SKM-1 treated with dmso at 0.1 percent for 144 hours (cell line): ENCODE results near the gene PRKG1.
"Not testable (repeated sequence)": the region's sequence is repeated elsewhere in the genome, so short reads cannot be mapped to it uniquely, and the experiment has no call there.

ENCODE experiments used
- DNase-seq: peaks from one replicate; lab custom pipeline; 2025; ENCODE audit not compliant: unreplicated experiment; lab: John Stamatoyannopoulos, UW

Gene PRKG1

DNA sequence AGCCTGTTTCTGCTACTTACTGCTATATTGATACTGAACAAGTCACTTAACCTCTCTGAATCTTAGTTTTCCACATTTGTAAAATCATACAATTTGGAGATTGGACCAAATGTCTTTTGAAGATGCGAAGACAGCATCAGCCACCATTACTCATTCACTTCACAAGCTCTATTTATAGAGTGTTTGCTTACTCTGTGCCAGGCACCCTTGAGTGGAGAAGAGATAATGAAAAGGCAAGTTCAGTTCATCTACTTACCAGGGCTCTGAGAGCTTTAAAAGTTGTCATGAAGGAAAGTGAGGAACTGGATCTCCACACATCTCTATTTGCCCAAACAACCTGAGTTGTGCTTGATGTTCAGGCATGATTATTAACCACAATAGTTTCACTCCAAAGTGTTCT, 347.6 kb downstream of the PRKG1 start:
- no peak for DNase-seq

DNA sequence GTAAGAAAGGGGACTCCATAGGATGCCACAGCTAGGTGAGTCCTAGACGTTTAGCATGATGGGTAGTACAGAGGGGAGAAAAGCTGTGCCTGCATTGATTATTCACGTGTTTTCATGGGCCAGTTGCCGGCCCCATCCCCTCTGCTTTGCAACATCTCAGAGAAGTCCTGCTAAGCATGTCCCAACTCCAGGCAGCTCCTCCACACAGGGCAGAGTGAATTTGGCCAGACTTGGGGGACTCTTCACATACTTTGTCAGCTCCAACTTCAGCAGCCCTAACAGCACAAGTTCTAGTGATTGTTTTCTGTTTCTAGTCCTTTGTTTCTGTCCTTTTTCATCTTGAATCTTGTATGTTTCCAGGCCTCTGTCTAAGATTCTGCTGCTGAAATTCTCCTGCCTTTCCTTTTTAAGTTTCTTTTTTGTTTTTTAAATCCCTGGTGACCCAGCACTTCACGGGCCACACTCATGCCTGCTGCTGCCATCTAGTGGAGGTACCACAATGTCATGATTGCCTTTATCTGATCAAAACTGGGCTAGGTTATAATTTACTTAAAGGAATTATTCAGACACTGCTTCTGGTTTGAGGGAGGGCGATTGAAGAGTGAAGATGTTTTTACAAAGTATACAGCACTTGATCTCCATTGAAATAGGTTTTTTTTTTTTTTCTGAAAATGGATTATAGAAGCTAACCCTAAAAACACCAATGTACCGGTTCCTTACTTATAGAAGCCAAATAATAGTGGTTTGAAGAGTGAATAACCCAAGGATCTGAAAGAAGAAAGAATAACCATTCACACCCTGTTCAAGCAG, 348.2 kb downstream of the PRKG1 start:
- peak; percentile 31 for DNase-seq

DNA sequence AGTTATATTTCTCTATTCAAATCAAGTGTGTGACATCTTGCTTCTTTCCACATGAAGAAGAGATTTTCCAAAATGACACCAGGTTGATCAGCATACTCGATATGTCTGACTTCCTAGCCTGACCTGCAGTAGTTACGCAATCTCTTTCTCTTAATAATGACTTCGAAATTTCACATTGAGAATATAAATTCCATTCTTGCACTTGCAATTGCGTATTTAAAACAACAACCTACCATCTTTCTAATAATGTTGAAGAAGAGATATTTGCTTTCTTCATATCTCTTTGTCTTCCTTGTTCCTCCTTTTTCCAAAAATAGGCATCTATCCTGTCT, 348.8 kb downstream of the PRKG1 start:
- DNase-seq: no peak

DNA sequence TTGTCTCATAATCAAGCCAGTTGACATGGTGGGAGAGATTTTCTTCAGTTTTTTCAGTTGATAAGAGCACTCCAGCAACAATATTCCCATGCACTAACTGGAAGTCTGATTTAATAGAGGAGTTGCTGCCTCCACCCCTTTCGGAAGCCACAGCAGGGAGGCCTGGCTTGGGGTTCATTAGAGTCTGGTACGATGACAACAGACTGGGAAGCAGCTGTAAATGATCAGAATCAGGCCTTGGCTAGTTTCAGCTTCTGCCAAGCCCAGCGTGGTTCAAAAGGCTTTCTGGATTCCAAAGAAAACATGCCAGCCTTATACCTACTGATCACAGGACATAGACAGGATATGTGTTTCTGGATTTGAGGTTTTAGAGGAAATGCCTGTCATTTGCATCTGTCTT, 351.1 kb downstream of the PRKG1 start:
- no peak for DNase-seq

DNA sequence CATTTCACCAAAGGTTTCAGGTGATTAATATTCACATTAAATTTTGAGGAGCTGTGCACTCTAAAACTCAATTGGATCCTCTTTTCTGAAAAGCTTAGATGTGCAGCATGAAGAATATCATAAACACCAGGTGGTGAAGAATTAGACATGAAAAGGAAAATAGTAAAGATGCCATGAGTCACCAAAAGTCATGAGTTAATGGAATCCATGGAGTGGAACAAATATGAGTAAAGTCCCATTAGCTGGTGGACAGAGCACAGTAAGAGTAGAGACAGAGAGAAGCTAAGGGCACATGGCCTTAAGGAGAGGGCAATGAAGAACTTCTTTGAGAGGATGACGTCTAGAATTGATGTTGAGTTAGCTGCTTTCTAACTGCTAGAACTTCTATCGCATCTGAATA, 353.5 kb downstream of the PRKG1 start:
- DNase-seq: no peak

DNA sequence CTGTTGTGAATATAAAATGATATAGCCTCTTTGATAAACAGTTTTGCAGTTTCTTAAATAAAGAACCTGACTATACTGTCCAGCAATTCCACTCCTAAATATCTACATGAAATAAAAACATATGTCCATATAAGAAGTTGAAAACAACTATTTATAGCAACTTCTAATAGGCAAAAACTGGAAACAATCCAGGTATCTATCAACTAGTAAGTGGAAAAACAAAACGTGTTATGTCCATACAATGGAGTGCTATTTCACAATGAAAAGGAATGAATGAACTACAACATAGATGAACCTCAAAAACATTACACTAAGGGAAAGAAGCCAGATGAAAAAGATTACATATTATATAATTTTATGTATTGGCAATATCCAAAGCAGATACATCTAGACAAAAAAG, 356.2 kb downstream of the PRKG1 start:
- DNase-seq: no peak

DNA sequence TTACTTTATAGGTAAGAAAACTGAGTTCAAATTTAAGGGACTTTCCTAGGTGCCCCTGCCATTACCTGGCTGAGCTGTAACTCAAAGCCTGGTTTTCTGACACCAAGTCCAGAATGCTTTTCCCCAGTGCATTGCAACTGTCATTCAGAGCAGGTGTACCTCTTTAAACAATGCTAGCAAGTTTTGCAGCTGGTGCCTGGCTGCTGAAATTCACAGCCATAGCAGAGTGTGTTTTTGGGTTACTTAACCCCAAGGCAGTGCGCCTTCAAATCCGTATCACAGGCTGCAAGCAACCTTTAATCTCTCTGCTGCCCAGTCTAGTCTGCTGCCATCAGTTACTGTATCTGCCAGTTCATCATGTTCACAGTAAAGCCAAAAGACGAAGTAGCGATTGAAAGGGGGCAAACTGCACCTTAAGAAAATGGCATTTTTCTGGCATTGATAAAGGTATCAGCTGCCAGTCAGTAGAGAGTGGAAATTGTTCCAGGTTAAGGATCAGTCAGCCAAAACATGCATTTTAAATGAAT, 359.7 kb downstream of the PRKG1 start:
- DNase-seq: no peak

DNA sequence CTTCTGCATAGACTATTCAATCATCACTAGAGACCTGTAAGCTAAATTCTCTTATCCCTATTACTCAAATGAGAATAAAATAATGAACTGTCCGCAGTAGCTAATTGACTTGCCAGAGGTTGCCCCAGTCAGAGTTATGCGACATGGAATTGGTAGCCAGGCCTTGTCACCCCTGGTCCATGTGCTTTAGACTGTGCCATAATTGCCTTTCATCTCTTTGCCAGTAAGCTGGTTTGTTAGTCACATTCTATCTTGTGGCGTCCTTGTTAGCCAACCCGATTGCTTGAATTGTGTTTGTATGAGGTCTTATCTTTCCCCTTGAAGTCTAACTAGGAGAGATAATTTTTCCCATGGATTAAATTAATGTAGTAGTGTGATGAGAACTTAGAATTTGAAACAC, 362.5 kb downstream of the PRKG1 start:
- no peak for DNase-seq

DNA sequence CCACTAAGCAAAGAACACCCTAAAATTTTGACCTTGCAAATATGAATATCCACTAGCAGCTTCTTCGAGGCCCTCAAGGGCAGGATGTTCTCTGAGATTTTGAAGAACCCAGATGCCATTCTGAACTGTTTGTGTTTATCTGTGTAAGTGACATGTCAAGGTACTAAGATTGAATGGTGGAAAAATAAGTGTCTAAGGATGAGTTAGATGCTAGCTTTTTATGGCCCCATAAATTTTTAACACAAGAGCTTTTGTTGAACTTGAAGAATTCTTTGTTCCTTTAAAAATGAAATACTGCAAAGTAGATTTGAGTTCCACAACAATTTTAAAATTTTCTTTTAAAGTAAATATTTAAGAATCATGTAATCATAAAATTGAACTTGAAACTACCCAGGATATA, 365.4 kb downstream of the PRKG1 start:
- DNase-seq: no peak

DNA sequence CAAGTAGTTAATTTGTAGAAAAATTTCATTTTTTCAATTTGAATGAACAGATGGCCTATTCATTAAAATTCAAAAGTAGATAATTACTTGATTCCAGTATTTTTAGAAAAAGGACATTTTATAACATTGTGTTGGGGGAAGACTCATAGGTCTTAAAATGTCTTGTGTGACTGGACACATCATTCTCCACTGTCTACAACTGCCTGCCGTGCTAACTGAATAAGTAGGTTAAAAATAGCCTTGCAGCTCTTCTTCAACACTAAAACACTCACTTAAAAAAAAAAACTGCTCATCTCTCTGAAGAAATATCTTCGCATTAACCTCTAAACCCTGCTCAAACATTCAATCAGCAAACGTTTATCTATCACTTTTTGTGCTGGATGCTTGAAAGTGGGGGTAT, 371.3 kb downstream of the PRKG1 start:
- no peak for DNase-seq

DNA sequence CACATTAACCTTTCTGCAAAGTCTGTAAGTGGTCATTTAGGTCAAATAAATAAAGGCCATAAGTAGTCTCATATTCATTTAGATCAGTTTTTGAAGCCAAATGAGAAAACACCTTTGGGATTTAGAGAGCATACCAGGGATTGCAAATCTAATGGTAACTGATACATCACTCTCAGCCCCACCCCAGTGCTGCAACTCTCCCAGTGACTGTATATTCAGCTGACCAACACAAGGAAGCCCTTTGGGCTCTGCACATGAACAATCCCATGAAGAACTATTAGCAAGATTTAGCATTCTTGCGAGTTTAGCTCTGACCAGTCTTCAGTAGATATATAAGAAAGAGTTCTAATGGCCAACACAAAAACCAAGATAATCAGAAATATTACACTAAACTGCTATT, 372.8 kb downstream of the PRKG1 start:
- DNase-seq: no peak

DNA sequence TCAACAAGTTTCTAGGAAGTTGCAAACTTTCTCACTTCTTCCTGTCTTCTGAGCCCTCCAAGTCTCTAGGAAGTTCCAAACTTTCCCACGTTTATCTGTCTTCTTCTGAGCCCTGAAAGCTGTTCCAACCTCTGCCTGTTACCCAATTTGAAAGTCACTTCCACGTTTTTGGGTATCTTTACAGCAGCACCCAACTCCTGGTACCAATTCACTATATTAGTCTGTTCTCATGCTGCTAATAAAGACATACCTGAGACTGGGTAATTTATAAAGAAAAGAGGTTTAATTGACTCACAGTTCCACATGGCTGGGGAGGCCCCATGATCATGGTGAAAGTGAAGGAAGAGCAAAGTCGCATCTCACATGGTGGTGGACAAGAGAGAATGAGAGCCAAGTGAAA, 381.5 kb downstream of the PRKG1 start:
- not testable (repeated sequence) for DNase-seq

DNA sequence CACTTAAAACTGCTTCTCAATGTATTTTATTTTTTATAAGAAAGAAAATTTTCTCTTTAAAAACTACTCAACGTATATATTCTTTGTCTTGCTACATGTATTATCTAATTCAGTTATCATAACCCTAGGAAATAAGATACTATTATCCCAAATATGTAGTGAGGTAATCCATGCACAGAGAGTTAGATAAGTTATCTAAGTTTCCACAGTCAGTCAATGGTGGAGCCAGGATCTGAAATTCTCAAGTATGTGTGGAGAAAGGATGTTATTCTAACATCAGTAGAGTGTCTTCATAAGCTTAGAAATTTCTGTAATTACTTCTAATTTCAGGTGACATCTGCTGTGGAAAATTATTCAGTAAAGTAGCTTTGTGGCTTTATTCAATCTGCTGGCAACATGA, 385.2 kb downstream of the PRKG1 start:
- no peak for DNase-seq

DNA sequence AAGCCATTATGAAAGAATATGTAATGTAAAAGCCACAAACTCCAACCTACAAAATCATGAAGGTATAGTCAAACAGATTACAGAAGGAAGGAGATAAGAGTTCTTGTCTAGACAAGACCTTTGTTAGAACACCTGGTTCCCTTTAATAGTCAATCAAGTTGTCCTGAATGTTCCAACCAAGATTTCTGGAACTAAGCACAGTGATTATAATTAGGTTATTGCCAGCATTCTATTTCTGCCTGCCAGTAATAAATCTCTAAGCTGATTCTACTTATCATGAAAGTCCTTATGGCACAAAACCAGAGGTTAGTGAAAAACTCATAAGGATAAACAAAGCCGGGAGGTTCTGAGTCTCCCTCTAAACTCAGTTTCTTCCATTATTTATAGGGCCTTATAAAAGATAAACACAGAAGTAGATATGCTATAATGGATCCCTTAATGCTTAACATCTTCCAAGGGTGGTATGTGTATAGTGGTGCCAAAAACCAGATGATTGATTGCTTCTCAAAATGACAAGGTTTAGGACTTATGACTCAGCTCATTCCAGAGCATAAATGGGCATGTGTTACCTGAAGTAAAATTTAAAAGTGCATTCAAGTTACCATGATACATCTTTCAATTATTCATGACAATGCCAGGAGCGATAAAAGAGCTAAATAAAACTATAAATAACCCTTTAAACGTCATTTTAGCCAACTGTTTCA, 387.9 kb downstream of the PRKG1 start:
- no peak for DNase-seq

DNA sequence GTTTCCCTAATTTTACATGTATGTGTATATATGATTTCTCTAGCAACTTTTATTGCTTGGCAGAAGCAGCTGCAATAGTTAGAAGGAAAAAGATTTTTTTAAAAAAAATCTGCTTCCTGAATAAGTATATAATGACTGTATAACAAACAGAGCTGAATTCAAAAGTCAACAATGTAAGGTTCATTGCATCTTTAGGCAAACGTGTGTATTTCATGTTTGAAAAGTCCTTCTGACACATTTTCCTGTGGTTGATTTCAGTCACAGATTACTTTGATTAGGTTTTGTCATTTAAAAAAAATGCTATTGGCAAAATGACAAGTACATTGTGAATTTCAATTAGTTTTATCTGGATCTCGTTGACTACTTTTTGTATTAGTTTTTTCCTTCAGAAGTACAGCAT, 394.1 kb downstream of the PRKG1 start:
- no peak for DNase-seq

DNA sequence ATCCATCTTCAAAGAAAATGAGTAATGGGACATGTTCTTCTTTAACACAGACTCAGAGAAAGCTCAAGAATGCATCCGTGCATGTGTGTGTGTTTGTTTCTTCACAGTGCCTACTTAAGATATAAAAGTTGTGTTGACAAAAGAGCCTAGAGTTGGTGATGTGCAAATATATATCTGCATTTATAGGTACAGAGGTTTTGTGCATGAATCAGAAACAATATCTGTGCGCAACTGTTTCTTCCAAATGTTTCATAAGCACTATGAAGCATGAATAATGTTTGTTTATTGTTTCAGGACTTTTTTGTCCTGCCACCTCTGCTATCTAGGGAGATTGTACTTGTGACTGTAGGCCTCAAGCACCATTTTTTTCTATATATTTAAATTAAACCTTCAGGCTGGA, 395.4 kb downstream of the PRKG1 start:
- no peak for DNase-seq

DNA sequence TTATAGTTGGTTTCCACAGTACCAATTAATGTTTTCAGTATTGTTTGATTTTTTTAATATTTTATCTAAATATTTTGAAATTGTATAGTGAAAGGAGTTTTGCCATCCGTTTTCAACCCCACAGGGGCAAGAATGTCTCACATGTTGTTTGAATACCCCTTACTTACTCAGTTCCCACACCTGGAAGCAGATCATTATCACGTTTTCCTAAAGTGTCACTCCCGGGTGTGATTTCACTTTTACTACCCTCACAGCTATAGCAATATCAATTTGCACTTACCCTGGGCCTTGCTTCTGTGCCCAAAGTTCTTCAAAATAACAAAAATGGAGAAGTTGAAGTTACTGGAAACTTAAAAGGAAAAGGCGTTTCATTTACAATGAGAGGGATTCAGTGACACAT, 397.0 kb downstream of the PRKG1 start:
- DNase-seq: no peak

DNA sequence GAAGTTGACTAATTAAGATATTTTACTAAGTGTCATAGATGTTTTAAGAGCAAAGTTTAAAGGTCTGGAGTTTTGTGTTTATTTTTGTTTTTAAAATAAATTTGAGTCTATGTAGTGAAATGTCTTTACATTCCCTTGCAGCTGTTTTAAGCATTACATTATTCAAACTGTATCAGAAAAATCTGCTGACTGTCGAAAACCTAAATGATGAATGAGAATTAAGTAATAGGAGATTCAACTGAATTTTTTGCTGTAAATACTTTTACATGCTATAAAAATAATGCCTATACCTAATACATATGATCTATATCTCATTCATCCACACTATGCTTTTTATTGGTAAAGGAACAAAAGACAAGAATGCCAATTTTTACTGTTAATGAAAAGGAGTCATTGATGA, 397.9 kb downstream of the PRKG1 start:
- no peak for DNase-seq

DNA sequence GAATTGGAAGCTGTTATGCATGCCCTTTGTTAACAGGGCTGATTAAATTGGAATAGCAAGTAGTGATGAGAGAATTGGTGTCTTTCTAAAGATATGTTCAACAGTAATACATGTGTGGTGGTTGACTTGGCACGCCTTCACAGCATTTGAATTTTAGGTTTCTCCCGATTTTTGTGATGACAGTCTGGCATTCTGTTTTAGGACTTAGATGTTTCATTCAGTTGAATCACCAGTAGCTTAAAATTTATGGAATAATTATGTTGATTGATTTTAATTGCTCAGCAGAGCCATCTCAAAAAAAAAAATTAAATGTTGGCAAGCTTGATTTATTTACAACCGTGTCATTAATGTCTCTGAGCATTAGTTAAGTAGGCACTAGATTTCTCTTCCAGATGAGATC, 405.4 kb downstream of the PRKG1 start:
- DNase-seq: no peak

DNA sequence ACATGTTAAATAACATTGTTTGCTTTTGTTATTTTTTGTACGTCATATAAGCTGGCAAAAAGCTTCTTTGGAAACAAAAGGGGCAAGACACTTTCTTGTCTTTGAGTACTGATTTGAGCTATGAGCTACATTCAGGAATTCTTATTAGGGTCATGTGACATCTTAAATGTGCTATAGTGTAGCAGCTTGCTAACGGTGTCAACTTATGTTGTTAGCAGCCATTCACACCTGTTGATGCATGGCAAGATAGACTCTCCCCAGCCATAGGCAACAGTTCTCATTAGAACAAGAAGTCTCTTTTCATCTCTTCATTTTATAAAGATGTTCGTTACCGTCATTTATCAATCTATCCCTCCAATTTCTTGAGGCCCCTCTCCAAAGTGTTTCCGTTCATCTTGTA, 411.4 kb downstream of the PRKG1 start:
- DNase-seq: no peak

DNA sequence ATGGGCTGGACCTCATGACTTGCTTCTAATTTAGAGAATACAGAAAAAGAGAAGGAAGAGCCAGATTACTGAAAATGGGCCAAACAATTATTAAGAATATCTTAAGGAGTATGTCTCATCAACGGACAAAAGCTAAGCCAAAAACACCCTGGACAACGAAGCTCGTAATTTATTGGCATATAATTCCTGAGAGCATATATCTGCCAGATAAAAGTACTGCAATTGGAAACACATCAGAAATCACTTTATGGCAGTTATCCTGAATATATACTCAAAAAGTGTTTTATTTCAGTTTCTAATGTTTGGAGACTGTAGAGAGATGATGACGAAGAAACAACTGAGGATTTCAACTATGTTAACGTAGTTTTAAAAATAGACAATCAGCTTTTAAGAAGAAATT, 413.3 kb downstream of the PRKG1 start:
- no peak for DNase-seq

DNA sequence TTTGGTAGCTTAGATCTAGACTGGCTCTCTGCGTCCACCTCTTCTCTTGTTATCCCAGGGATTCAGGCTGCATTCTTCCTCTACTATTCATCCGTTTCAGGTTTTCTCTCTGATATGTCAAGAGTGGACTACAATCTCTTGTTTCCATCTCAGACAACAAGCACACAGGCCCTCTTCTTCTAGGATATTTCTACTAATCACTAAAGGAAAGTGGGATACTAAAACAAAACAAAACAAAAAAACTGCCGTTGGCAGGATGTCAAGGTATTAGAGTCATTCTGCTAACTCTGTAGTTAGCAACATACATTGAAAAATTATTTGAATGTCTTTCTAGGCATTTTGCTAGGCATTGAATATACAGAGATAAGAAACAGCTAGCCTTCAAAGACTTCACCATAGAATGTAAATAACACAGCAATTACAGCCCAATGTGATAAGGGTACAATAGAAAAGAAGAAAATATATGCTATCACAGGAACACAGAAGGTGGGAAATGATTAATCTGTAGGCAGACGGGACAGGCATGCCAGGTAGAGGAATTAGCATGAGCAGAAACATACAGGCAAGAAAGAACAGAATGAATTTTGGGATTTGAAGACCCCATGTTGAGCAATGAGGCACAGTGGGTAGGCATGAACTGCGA, 414.6 kb downstream of the PRKG1 start:
- DNase-seq: no peak
